Caco-2 (cell line): ENCODE data around the gene ZDHHC7. TPM values are rescaled to one million over a fixed set of nuclear protein-coding genes. Genes with fewer than 3 reads are reported as not detected.

Experiments used
- BruUV-seq: library from RNA; stranded (reverse); fragments of 400-500 nt; replicated peaks from 2 replicates; lab custom pipeline; 2021; lab: Mats Ljungman, UMichigan
- CTCF ChIA-PET: fragments of 300-600 bp; sonication (Branson Sonifier 250); formaldehyde crosslinking; loops from one replicate; lab custom pipeline; 2022; ENCODE audit warnings: antibody characterized with exemption; lab: Charles Lee
- POLR2A ChIA-PET: fragments of 300-600 bp; sonication (Branson Sonifier 250); formaldehyde crosslinking; loops from one replicate; lab custom pipeline; 2022; ENCODE audit warnings: antibody characterized with exemption; lab: Charles Lee
- DNase-seq, 2 experiments: peaks; one replicate each; pipeline versions ENCODE4 v3.0.0 to v3.0.0-alpha.2; 2020 to 2022
- H3K27me3 ChIP-seq: replicated peaks from 2 replicates; pipeline ENCODE4 v1.6.0; 2011; ENCODE audit warnings: low read length; ENCODE audit not compliant: control insufficient read depth, insufficient read depth
- H3K36me3 ChIP-seq: 2 replicates; pipeline ENCODE4 v1.5.1; 2011; ENCODE audit warnings: low read length; ENCODE audit not compliant: control insufficient read depth, insufficient read depth
- H3K4me1 ChIP-seq: fragments of 250-450 bp; sonication (Bioruptor Pico); 2 replicates; pipeline ENCODE4 v1.5.1; 2020; ENCODE audit warnings: mild to moderate bottlenecking
- H3K4me3 ChIP-seq: 2 replicates; pipeline ENCODE4 v1.5.1; 2011; ENCODE audit warnings: low read depth, mild to moderate bottlenecking, control low read depth, low read length
- H3K9me3 ChIP-seq: fragments of 250-450 bp; sonication (Bioruptor Pico); 2 replicates; pipeline ENCODE4 v1.5.1; 2020; ENCODE audit warnings: mild to moderate bottlenecking, moderate library complexity
- H3K27ac Mint-ChIP-seq: one replicate; pipeline ENCODE4 v1.8.0; 2022; ENCODE audit warnings: mixed read lengths; ENCODE audit not compliant: unreplicated experiment
- H3K27me3 Mint-ChIP-seq: one replicate; pipeline ENCODE4 v1.8.0; 2022; ENCODE audit warnings: mixed read lengths; ENCODE audit not compliant: insufficient read depth, unreplicated experiment
- H3K36me3 Mint-ChIP-seq: one replicate; pipeline ENCODE4 v1.8.0; 2022; ENCODE audit warnings: mild to moderate bottlenecking, mixed read lengths; ENCODE audit not compliant: insufficient read depth, unreplicated experiment
- H3K4me1 Mint-ChIP-seq: one replicate; pipeline ENCODE4 v1.8.0; 2022; ENCODE audit warnings: low read depth, mixed read lengths; ENCODE audit not compliant: unreplicated experiment
- H3K4me3 Mint-ChIP-seq: one replicate; pipeline ENCODE4 v1.8.0; 2022; ENCODE audit warnings: mild to moderate bottlenecking, moderate library complexity, mixed read lengths; ENCODE audit not compliant: unreplicated experiment
- H3K9me3 Mint-ChIP-seq: one replicate; pipeline ENCODE4 v1.8.0; 2022; ENCODE audit warnings: mixed read lengths; ENCODE audit not compliant: unreplicated experiment
- intact Hi-C: fragments of 100-400 bp; cut with micrococcal nuclease; formaldehyde crosslinking; loops from one replicate; pipeline ENCODE4 v1.10.0; 2022; ENCODE audit not compliant: unreplicated experiment
- total RNA-seq: library from RNA; stranded (reverse); gene quantifications from 2 replicates; pipeline ENCODE4 v1.2.3, GENCODE V29; 2022
- TF ChIP-seq, protein P1 (sequence below), 2 experiments: fragments of 200-600 bp in 1 of 2; IDR thresholded peaks; 1 replicate in 1 of 2; 2 replicates in 1 of 2; pipeline versions ENCODE4 v1.5.1 to v1.8.0; 2011 to 2022; ENCODE audit warnings: antibody characterized with exemption in 1 of 2, control low read depth in 1 of 2, inconsistent platforms in 1 of 2, low read depth in 1 of 2, low read length in 1 of 2, mild to moderate bottlenecking in 1 of 2, moderate library complexity in 1 of 2; ENCODE audit not compliant: insufficient read depth in 1 of 2, severe bottlenecking in 1 of 2, unreplicated experiment in 1 of 2

Gene ZDHHC7
- total RNA-seq, 1 experiment from 2014 or later, result 85.7 TPM

DNA sequence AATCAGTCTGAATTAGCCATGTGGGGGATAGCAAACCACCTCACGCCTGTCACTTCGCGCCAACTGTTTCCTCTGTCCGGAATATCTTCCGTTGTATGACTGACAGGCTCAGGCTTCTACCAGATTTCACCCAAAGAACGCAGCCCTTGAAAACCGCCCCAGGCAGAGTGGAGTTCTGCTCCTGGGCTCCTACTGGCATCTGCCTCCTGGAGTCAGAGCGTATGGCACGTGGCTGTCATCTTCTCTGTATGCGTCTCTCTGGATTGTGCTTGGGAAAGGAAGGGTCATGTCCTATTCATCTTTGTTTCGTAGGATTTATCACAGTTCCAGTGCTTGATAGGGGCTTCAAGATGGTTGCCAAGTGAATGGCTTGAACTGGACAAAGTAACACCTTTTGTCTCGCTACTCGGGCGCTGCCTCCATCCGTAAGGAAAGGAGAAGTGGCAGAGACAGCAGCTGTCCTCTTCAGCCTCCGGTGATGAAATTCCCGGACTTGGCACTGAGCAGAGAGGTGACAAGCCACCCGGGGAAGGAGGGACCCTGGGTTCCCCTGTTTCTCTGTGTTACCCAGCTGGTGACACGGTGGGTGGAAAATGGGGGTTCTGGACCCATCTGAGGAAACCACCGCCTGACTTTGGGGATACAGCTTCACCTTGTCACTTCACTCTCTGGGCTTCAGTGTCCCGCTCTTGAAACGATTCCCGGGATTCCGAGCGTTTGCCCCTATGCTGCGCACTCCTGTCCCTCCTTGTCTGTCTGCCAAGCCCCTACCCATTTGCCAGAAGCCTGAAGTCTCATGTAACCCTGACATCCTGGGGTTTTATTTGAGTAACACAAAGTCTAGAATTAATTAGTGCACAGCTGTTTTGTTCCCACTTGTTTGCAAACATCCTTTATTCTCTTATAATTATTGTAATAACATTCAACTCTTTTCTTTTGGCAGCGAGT, 30.2 kb upstream of the ZDHHC7 start:
- intact Hi-C loops, result no loop called here
- Mint-ChIP-seq H3K4me3 (no peak overlapping the region), H3K4me1 (peaks cover 6% of the 10 kb centered on the region), H3K36me3 (no peaks in the 10 kb centered on the region), H3K9me3 (no peaks in the 10 kb centered on the region), H3K27ac (no peak overlapping the region), H3K27me3 (no peaks in the 10 kb centered on the region)
- H3K4me3 ChIP-seq, result no peak overlapping the region
- DNase-seq, result no peak
- CTCF ChIA-PET, result no interaction called here
- no peaks in the 10 kb centered on the region for H3K4me1 ChIP-seq
- no TSS peak for BruUV-seq
- H3K27me3 ChIP-seq, result no peaks in the 10 kb centered on the region; the same call in 1 of the 2 replicates
- TF ChIP-seq, protein P1, sequence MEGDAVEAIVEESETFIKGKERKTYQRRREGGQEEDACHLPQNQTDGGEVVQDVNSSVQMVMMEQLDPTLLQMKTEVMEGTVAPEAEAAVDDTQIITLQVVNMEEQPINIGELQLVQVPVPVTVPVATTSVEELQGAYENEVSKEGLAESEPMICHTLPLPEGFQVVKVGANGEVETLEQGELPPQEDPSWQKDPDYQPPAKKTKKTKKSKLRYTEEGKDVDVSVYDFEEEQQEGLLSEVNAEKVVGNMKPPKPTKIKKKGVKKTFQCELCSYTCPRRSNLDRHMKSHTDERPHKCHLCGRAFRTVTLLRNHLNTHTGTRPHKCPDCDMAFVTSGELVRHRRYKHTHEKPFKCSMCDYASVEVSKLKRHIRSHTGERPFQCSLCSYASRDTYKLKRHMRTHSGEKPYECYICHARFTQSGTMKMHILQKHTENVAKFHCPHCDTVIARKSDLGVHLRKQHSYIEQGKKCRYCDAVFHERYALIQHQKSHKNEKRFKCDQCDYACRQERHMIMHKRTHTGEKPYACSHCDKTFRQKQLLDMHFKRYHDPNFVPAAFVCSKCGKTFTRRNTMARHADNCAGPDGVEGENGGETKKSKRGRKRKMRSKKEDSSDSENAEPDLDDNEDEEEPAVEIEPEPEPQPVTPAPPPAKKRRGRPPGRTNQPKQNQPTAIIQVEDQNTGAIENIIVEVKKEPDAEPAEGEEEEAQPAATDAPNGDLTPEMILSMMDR (IDR thresholded peaks at IDR 0.05; ENCODE audit: insufficient read depth in 1 of 2, low read depth in 1 of 2, low read length in 1 of 2, severe bottlenecking in 1 of 2, unreplicated experiment in 1 of 2), result no peak
- H3K36me3 ChIP-seq, result no peaks in the 10 kb centered on the region
- H3K9me3 ChIP-seq, result no peaks in the 10 kb centered on the region
- POLR2A ChIA-PET, result no interaction called here

DNA sequence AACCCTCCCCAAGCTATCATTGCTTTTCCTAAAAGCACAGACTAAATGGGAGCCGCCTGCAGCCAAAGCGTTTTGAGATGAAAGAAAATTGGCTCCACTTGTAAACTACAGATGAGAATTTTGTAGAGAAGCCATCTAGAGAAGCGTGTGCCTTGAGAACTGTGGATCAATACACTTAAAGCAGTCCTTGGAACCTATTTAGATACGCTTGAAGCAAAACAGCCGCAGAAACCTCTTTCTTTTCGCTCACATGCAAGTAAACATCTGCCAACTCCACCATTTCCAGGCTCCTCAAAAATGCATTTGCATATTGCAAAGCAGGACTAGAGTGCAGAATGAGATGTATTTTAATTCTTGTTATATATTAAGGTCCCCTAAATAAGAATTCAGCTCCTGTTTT, 29.4 kb upstream of the ZDHHC7 start:
- Histone ChIP-seq H3K27me3 (no peaks in the 10 kb centered on the region; the same call in 1 of the 2 replicates), H3K4me1 (no peaks in the 10 kb centered on the region), H3K36me3 (no peaks in the 10 kb centered on the region), H3K4me3 (no peak overlapping the region), H3K9me3 (no peaks in the 10 kb centered on the region)
- BruUV-seq, result no TSS peak
- Mint-ChIP-seq H3K4me1 (peaks cover 6% of the 10 kb centered on the region), H3K36me3 (no peaks in the 10 kb centered on the region), H3K9me3 (no peaks in the 10 kb centered on the region), H3K27ac (no peak overlapping the region), H3K4me3 (no peak overlapping the region), H3K27me3 (no peaks in the 10 kb centered on the region)
- CTCF ChIA-PET, result interaction anchor here (1.1 kb wide), 1 partner anchor 46 kb away, joined by 3 read pairs; no protein-coding TSS in a partner anchor
- POLR2A ChIA-PET, result no interaction called here
- intact Hi-C loops, result no loop called here
- no peak for DNase-seq
- TF ChIP-seq, protein P1 (IDR thresholded peaks at IDR 0.05; ENCODE audit: insufficient read depth in 1 of 2, low read depth in 1 of 2, low read length in 1 of 2, severe bottlenecking in 1 of 2, unreplicated experiment in 1 of 2), result no peak

DNA sequence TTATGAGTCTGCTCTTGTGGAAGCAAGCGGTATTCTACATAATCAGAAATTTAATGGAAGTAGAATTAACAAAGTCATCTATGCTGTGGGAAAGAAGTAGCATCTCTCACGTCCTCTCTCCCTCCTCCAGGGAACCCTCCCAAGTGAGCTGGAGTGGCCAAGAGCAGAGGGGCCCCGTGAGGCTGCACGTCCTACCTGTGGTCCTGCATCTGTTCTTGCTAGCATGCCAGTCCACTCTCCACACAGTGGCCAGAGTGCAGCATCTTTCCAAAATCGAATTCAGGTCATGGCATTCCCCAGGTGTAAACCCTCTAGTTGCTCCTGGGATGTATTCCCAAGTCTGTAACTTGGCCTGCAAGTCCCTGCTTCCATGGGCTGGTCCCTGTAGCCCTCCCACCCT, 26.4 kb upstream of the ZDHHC7 start:
- BruUV-seq, result no TSS peak
- Mint-ChIP-seq H3K36me3 (no peaks in the 10 kb centered on the region), H3K4me1 (peaks cover 6% of the 10 kb centered on the region), H3K27ac (no peak overlapping the region), H3K9me3 (no peaks in the 10 kb centered on the region), H3K4me3 (no peak overlapping the region), H3K27me3 (no peaks in the 10 kb centered on the region)
- intact Hi-C loops, result no loop called here
- ChIA-PET POLR2A (interaction anchor here (0.6 kb wide), 1 partner anchor 324 kb away, joined by 3 read pairs; no protein-coding TSS in a partner anchor), CTCF (no interaction called here)
- Histone ChIP-seq H3K4me3 (no peak overlapping the region), H3K4me1 (no peaks in the 10 kb centered on the region), H3K36me3 (no peaks in the 10 kb centered on the region), H3K27me3 (no peaks in the 10 kb centered on the region; the same call in 1 of the 2 replicates), H3K9me3 (no peaks in the 10 kb centered on the region)
- TF ChIP-seq, protein P1 (IDR thresholded peaks at IDR 0.05; ENCODE audit: insufficient read depth in 1 of 2, low read depth in 1 of 2, low read length in 1 of 2, severe bottlenecking in 1 of 2, unreplicated experiment in 1 of 2), result no peak
- DNase-seq, result no peak
